ENCODE results near the gene UGT1A5. TPM values are rescaled to one million over a fixed set of nuclear protein-coding genes. Genes with fewer than 3 reads are reported as not detected.

UGT1A5 gene
- total and polyA plus RNA-seq, 2 of the 8 experiments (the other 6 are each of a cell fraction or from before 2014, with no cell fraction given), result not detected

DNA sequence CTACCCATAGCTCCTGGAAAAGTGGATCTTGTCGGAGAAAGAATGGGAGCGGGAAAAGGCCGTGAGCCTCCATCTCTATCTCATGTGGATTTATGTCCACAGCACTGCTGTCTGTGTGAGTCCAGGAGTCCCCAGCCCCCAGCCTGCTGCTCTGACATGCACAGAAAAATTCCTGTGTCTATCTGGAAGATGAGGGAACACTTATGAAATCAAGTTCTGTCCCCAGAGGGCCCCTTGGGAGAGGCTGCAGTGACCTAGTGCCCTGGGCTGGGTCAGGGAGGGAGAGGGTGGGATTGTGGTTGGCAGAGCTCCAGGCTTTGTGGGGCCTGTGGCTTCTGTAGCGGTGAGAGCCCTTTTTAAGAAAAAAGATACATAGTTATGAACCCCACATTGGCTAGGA lies 104.1 kb downstream of the UGT1A5 start:
- H2AFZ ChIP-seq (ENCODE audit: low read length), result no peak overlapping the region
- no peak overlapping the region for H2BK15ac ChIP-seq (ENCODE audit: low read length)
- H2BK120ac ChIP-seq (replicated peaks; ENCODE audit: low read depth, low read length), result no peak overlapping the region
- no peak overlapping the region for H2BK5ac ChIP-seq (ENCODE audit: low read depth, low read length)
- no peak overlapping the region for H2AK5ac ChIP-seq (ENCODE audit: low read depth, low read length)
- CTCF ChIA-PET (ENCODE audit: partially characterized antibody), result interaction anchor here (2.6 kb wide), 1 partner anchor 15 kb away, joined by 11 read pairs; no protein-coding TSS in a partner anchor
- POLR2A ChIA-PET (ENCODE audit: partially characterized antibody), result no interaction called here
- no peaks in the 10 kb centered on the region for H4K20me1 ChIP-seq (replicated peaks in 1 of 2; ENCODE audit: control insufficient read depth in 1 of 2, insufficient read depth in 2 of 2, low read length in 2 of 2)
- H3K56ac ChIP-seq (replicated peaks; ENCODE audit: insufficient read length, low read depth, low read length), result no peak overlapping the region
- H3K23ac ChIP-seq (ENCODE audit: insufficient read length), result no peak overlapping the region
- no peaks in the 10 kb centered on the region for H3K9me3 ChIP-seq (ENCODE audit: insufficient read depth in 2 of 2, low read depth in 1 of 2, low read length in 1 of 2)
- no peak overlapping the region for H3K27ac ChIP-seq (ENCODE audit: low read depth, low read length)
- H3K18ac ChIP-seq (ENCODE audit: extremely low read depth, low read length), result no peak overlapping the region
- no peaks in the 10 kb centered on the region for H3K79me1 ChIP-seq (ENCODE audit: low read depth, low read length)
- no peak overlapping the region for H2BK12ac ChIP-seq (ENCODE audit: low read depth, low read length)
- no peak overlapping the region for H2BK20ac ChIP-seq (ENCODE audit: low read length)
- no peak overlapping the region for H4K91ac ChIP-seq (replicated peaks; ENCODE audit: insufficient read length, low read length)
- no peak overlapping the region for H3K4me2 ChIP-seq (ENCODE audit: insufficient read depth in 1 of 2, low read depth in 2 of 2, low read length in 2 of 2)
- 91% methylated on average over 4 of the region's 4 CpGs; no CpG with 5 or more reads in 1 of the 2 experiments for WGBS, 2 experiments (ENCODE audit: extremely low coverage in 1 of 2, insufficient coverage in 1 of 2, insufficient read length in 1 of 2, insufficient replicate concordance in 2 of 2, low coverage in 1 of 2, low lambda C conversion rate in 2 of 2, missing lambda C conversion rate in 1 of 2)
- no peak overlapping the region for H3K4me3 ChIP-seq (ENCODE audit: extremely low read depth in 1 of 4, insufficient read depth in 2 of 4, low read depth in 3 of 4, low read length in 4 of 4)
- DNase-seq (ENCODE audit: low read depth in 1 of 2, low spot score in 2 of 2), result no peak
- H3K79me2 ChIP-seq (ENCODE audit: control insufficient read depth in 1 of 2, insufficient read depth in 2 of 2, low read length in 2 of 2), result no peaks in the 10 kb centered on the region
- H4K8ac ChIP-seq (ENCODE audit: extremely low read depth, insufficient read depth, low read length), result no peak overlapping the region
- H3K4me1 ChIP-seq (replicated peaks in 1 of 4; ENCODE audit: control insufficient read depth in 3 of 4, insufficient read depth in 4 of 4, low read length in 3 of 4), result no peaks in the 10 kb centered on the region
- H3K4ac ChIP-seq (replicated peaks; ENCODE audit: insufficient read length, low read depth, low read length), result no peak overlapping the region
- no peaks in the 10 kb centered on the region for H3K27me3 ChIP-seq (replicated peaks in 1 of 4; ENCODE audit: control insufficient read depth in 3 of 4, extremely low read depth in 1 of 4, insufficient read depth in 3 of 4, low read length in 3 of 4)
- FAIRE-seq, result no peak
- no peak overlapping the region for H4K5ac ChIP-seq (ENCODE audit: insufficient read length, low read depth, low read length)
- no peak overlapping the region for H3K9ac ChIP-seq (replicated peaks in 1 of 4; ENCODE audit: extremely low read depth in 1 of 4, low read depth in 3 of 4, low read length in 3 of 4)
- H3K23me2 ChIP-seq (ENCODE audit: low read depth, low read length), result no peaks in the 10 kb centered on the region
- no peaks in the 10 kb centered on the region for H3K36me3 ChIP-seq (ENCODE audit: control insufficient read depth in 2 of 4, insufficient read depth in 4 of 4, low read length in 3 of 4)
- no peak overlapping the region for H3K14ac ChIP-seq (ENCODE audit: insufficient read length)
- no peak for TF ChIP-seq RFX5 (IDR thresholded peaks at IDR 0.05; ENCODE audit: borderline replicate concordance, low read depth, low read length)
- TF ChIP-seq TCF12 (IDR thresholded peaks at IDR 0.05; ENCODE audit: low read depth, low read length), result no peak
- no peak for TF ChIP-seq HDAC6 (IDR thresholded peaks at IDR 0.05; ENCODE audit: low read depth, low read length)
- no peak for TF ChIP-seq SP2 (IDR thresholded peaks at IDR 0.05; ENCODE audit: low read length)
- TF ChIP-seq BACH1 (IDR thresholded peaks at IDR 0.05; ENCODE audit: low read length), result no peak
- no peak for TF ChIP-seq RXRA (IDR thresholded peaks at IDR 0.05; ENCODE audit: insufficient read depth, low read depth, low read length)
- no peak for TF ChIP-seq POU5F1 (IDR thresholded peaks at IDR 0.05; ENCODE audit: low read depth, low read length)
- no peak for TF ChIP-seq SIRT6 (IDR thresholded peaks at IDR 0.05; ENCODE audit: low read length)
- no peak for TF ChIP-seq CBX5 (IDR thresholded peaks at IDR 0.05; ENCODE audit: low read depth, low read length)
- TF ChIP-seq TAF7 (optimal IDR thresholded peaks at IDR 0.05; ENCODE audit: borderline replicate concordance, low read depth, low read length), result no peak
- TF ChIP-seq CTBP2 (IDR thresholded peaks at IDR 0.05; ENCODE audit: borderline replicate concordance, insufficient read depth, insufficient read length, low read length), result no peak
- TF ChIP-seq TBP (IDR thresholded peaks at IDR 0.05; ENCODE audit: low read depth, low read length), result no peak

All from H1 (cell line).